A549 treated with CORT108297 at 1 μM for 4 hours (cell line): ENCODE data around the gene SLC35D3. TPM values are rescaled to one million over a fixed set of nuclear protein-coding genes. Genes with fewer than 3 reads are reported as not detected.

Source experiments
- total RNA-seq: library from RNA; stranded (reverse); fragments of 200-300 nt; extraction: Qiagen RNA extraction; gene quantifications from 5 replicates; pipeline ENCODE4 v1.2.3, GENCODE V29; 2022

Gene SLC35D3, protein sequence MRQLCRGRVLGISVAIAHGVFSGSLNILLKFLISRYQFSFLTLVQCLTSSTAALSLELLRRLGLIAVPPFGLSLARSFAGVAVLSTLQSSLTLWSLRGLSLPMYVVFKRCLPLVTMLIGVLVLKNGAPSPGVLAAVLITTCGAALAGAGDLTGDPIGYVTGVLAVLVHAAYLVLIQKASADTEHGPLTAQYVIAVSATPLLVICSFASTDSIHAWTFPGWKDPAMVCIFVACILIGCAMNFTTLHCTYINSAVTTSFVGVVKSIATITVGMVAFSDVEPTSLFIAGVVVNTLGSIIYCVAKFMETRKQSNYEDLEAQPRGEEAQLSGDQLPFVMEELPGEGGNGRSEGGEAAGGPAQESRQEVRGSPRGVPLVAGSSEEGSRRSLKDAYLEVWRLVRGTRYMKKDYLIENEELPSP
- 0.05 to 0.13 TPM (median 0.08 TPM) in 5 replicates for total RNA-seq

DNA sequence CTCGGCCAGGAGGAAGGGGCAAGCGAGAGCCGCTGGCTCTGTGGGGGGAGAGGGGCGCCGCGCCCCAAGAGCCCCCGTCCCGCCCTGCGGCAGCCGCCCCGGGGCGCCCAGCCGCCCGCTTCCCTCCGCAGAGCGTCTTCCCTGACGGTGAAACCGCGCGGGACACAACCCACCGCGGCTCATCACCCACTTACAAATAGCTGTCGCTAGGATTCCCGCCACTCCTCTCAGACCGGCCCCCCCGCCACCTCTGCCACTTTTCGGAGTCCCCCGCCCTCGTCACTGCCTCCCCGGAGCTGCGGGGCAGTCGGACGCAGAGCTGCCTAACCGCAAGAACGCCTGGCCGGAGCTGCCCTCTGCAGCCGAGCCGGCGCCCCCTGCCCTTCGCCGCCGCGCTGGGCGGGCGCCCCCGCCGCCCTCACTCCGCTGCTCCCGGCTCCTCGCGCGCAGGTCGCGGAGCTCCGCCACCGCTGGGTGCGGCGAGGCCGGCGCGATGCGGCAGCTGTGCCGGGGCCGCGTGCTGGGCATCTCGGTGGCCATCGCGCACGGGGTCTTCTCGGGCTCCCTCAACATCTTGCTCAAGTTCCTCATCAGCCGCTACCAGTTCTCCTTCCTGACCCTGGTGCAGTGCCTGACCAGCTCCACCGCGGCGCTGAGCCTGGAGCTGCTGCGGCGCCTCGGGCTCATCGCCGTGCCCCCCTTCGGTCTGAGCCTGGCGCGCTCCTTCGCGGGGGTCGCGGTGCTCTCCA is at the start of gene SLC35D3:
SLC35D3 (plus strand) TSS at position 366 of the 749 bp plus-strand sequence; CDS start at position 494, 128 bp downstream.

Other genes with a start within 250 kb of the SLC35D3 start
- 2.6 to 3.5 TPM (median 2.8 TPM) in 5 replicates for gene MAP3K5, start 129.8 kb upstream of the SLC35D3 start, total RNA-seq
- gene PEX7, start 99.7 kb upstream of the SLC35D3 start, total RNA-seq: 4.7 to 5.6 TPM (median 5.1 TPM) in 5 replicates
- gene IL20RA, start 122.7 kb downstream of the SLC35D3 start, total RNA-seq: 0.02 TPM in 1 of 5 replicates, not detected in the others